HL-60/S4 treated with phorbol 12-myristate 13-acetate at 8.2 ng/mL for 4 days and 3 days (cell line): ENCODE results near the gene ETFA.

Experiments used
- in situ Hi-C: fragments of 300-500 bp; cut with MboI; formaldehyde crosslinking; loops from 2 replicates; pipeline ENCODE4 v1.15.0; 2022; ENCODE audit warnings: low sequenced_read_pairs

ETFA gene

DNA sequence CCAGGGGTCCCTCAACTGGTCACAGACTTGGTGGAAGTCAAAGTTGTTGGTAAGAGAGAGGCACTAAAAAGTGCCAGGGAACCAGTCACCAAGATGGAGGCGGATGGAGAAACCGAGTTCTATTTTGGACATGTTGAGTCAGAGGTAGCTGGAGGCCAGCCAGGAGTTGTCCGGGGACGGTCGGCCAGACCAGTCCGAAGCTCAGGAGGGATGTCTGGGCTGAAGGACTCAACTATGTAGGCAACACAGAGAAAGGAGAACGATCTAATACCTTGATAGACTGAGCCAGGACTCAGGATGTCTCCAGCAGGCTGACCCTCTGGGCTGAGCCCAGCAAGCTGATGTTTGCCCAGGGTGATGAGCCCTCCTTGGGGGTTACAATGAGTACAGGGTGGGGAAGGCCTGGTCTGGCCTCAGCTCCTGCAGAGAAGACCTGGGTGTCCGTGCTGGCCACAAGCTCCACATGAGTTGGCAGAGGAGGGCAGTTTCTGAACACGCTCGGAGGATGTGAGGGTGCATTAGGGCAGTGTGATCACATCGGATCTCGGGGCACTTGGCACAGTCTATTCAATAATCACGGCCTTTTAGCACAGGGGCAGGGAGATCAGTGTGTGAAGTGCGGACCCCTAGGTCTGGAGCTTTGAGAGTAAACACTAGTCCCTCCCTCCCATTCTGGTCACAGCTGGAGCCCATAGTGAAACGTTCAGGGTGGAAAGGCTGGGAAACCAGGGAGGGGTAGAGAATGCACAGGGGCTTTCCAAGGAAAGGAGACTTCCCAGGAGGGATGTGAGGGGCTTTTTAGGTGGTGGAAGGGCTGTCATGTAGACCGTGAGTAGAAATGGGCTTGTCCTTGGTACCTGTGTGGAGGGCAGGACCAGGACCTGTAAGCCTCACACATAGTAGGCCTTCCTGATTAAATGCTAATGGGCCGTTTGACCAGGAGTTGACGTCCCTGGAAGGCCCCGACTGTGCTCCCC, 111.9 kb downstream of the ETFA start:
- in situ Hi-C loops: no loop called here

DNA sequence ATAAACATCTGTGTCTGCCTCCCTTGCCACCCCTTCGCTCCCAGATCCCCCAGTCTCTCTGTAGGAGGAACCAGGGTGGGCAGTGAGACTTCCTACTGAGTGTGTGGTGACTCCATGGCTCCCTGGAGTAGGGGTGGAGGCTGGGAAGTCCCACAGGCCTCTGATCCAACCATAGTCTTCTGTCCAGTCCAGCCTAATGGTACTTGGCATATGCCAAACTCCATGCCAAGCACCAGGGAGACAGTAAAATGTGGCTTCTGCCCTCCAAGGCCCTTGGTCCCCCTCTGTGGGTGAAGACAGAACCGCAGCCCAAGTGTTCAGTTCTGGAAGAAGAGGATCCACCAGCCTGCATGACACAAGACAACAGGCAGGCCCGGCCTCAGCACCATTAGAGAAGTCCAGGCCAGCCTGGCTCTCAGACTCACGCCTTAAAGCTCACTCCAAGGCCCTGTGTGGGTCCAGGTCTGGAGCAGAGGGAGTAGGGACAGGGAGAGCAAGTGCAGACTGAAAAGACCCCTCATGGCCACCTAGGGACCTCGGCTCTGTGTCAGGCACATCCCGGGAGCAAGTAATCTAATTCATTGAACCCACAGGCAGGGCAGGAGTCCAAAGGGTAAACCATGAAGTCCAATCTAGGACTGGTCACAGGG, 112.7 kb downstream of the ETFA start:
- in situ Hi-C loops: no loop called here

DNA sequence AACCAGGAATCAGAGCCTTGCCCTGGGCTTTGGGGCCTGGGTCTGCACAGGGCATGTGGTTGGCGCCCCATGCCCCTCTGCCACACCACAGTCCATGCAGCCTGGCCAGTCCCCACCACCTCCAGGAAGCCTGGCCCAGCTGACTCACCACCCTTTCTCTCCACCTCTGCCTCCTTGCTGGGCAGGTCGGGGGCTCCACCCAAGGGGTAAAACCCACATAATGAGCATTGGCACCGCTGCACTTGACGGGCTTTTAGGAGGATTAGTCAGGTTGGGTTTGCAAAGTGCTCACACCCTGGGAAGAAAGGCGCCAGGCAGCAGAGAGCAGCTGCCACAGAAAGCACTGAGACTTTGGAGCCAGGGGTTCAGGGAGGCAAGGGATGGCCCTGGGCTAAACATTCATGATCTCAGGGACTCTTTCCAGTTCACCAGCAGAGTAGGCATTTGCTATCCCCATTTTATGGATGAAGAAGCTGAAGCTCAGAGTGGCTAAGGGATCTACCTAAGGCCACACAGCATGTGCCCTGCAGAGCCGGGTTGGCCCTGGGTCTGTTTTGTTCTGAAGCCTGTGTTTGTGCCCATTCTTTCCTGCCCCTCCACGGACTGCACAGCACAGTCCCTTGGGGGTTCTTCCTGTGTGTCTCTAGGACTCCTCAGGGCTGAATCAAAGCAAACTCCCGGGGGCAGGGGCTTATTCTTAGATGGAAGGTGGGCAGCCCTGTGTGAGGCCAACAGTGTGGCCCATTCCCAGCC, 113.4 kb downstream of the ETFA start:
- in situ Hi-C loops: no loop called here

GRCh38 chr15:76196269-76197231, 114.7 kb downstream of the ETFA start:
- in situ Hi-C loops: no loop called here

DNA sequence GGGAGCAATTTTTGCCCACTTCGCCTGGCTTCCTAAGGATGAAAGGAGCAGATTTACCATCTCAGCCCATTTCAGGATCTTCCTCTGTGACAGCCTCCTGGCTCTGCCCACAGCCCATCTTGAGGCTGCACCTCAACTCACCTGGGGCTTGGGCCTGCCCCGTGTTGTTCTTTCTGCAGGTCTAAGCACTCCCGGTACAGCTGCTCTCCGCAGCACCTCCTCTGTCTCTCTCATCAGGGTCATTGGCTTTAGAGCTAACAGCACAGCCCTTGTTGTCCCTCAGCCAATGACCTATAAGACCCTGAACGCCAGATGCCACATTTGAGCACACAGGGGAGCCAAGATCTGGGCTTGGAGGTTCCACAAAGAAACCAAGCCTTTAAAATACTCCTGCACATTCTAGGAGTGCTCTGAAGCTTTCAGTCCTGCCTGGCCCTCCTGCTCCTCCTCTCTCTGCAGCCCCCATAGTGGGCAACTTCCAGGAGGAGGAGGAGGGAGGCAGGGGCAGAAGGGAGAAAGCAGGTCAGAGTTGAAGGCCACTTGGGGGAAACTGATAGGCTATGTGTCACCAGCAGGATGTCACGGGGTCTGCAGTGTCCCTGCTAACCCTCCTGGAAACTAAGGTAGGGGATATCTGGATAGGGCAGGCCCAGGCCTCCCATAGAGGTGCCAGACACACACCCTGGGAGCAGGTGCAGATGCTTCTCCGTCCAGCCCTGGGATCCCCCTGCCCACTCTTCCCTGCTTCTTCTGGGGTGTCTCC, 115.6 kb downstream of the ETFA start:
- in situ Hi-C loops: no loop called here

DNA sequence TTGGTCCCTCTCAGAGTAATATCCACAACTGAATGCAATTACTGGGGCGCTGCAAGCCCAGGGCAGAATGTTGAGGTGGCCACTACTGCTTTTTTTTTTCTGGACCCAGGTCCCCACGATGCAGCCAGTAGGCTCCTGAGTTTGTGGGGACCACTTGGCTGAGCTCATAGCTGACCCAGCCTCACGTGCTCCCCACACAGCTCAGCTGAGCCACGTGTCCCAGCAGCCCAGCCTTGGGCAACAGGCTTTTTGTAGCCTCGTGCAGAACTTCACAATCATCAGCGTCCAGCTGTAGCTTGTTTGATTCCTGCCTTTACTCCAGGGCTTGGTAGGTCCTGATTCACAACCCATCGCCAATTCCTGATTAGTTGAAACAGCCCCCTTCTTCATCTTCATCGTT, 117.3 kb downstream of the ETFA start:
- in situ Hi-C loops: no loop called here

DNA sequence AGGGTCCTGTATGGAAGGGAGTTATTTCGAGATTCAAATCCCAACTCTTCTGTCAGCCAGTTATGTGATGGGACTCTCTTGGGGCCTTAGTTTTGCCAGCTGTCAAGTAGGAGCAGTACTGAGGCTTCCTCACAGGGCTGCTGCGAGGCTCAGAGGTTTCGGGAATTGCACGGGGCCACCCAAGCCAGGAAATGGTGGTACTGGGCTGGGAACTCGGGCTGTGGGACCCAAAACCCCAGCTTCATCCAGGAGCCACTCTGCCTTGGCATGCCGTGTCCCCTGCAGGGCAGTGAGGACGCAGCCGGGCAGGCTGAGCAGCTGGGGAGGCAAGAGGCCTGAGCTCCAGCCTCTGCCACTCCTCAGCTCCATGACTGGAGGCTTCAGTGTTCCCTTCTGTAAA, 118.6 kb downstream of the ETFA start:
- in situ Hi-C loops: no loop called here

DNA sequence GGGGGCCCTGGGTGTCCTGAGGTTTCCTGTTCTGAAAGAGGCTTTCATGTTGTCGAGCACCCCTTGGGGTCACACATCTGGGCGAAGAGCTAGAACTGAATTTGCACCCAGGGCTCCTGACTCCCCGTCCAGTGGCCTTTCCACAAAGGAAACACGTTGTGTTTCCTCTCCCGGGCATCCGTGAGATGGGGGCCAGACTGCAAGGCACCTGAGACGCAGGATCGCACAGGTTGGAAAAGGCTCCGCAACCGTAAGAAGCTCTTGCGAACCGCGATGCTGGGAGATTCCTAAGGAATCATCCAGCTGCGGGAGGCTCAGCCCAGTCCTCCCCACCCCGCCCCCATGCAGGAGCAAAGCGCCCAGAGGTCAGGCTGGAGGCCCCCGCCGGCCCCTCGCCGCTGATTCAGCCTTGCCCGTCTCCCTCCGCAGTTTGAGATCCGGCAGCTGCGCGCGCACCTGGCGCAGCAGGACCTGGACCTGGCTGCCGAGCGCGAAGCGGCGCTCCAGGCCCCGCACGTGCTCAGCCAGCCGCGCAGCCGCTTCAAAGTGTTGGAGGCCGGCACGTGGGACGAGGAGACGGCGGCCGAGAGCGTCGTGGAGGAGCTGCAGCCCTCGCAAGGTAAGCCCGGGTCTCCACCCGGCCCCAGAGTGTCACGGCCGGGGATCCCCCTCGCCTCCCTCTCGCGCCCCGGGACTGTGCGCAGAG, 119.6 kb downstream of the ETFA start:
- in situ Hi-C loops: no loop called here

DNA sequence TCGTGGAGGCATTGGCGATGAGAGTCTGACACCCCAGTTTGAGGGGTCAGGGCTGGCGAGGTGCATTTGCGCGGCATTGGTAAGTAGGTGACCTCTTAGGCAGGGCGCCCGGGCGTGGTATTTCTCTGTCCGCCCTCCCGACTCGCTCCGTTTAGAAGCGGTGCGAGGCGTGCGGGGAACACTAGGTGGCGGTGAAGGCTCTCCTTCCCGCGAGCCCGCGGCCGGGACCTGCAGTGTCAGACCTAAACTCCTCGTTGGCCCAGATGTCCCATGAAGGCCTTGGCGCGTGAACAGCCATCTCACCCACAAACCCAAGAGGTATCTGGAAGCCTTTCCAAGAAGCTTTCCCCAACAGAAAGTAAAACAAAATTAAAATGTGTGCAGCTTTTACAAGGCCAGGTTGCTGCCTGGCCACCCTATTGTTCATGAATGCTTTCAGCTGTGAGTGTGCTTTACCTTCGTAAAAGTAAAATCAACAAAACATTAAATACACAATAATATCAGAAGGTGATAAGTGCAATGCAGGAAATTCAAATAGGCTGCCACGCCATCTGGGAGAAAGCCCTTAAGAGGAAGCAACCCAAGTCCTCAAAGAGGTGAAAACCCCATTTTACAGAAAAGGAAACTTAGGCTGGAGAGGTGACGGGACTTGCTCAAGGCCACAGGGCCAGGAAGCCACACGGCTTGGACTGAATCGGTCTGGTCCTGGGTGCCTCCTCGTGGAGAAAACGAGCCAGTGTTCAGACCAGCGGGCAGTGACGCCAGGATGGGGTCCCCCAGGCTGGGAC, 120.3 kb downstream of the ETFA start:
- in situ Hi-C loops: no loop called here

DNA sequence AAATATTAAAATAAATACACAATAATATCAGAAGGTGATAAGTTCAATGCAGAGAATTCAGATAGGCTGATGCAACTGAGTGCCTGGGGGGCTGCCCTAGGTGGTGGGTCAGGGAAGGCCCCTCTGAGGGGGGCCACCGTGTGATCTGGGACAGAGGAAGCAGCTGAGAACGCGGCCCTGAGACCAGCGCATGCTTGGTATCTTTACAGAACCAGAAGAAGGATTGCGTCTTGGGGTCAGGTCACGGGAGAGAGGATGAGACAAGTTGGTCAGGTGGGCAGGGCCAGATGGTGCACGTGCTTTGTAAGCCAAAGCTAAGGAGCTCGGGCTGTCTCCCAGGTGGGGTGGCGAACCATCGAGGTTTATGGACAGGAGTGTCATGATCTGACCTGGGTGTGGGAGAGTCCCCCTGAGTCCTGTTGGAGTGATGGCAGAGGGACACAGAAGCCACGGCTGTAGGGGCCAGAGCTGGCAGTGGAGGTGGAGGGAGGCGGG, 121.2 kb downstream of the ETFA start:
- in situ Hi-C loops: no loop called here

DNA sequence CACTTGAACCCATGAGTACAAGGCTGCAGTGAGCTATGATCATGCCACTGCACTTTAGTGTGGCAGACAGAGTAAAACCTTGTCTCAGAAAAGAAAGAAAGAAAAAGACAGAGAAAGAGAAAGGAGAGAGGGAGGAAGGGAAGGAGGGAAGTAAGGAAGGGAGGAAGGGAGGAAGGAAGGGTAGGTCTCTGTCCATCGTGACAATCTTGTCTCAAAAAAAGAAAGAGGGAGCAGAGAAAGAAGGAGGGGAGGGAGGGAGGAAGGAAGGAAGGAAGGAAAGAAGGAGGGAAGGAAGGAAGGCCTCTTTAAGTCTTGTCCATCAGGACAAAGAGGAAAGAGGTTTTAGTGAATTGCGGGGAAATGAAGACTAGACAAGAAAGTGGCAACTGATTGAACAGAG, 122.2 kb downstream of the ETFA start:
- in situ Hi-C loops: no loop called here

DNA sequence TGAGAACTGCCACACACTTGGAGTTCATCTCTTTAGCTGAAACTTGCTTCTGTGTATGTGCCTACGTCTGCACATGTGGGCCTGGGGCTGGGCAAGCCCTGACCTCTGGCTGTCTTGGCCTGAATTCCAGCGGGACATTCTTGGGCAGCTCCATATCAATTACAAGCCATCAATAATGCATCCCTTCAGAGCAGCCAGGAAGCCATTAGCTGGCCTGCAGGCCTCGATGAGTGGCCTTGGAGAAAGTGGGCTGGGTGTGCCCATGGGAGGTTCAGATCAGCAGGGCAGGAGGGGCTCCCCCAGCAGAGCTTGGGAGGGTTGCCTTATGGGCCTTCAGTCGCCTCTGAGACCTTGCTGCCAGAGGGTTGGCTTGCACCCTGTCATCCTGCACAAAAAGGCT, 124.1 kb downstream of the ETFA start:
- in situ Hi-C loops: no loop called here

DNA sequence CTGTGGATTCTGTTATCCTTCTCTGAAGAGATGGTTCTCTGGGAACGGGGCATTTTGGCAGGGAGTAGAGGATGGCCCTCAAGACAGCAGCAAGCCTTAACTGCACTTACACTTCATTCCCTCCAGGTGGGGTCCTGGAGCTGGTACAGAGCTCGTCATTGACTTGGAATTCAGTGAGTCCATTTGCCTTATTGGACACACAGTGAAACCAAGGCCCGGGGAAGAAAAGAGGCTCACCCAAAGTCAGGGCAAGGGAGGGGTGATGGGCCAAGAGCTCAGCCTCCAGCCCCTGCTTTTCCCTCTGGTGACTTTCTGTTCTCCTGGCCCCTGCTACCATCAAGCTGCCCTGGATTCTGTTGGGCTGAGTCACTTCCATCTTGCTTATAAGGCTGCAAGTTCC, 125.6 kb downstream of the ETFA start:
- in situ Hi-C loops: no loop called here

DNA sequence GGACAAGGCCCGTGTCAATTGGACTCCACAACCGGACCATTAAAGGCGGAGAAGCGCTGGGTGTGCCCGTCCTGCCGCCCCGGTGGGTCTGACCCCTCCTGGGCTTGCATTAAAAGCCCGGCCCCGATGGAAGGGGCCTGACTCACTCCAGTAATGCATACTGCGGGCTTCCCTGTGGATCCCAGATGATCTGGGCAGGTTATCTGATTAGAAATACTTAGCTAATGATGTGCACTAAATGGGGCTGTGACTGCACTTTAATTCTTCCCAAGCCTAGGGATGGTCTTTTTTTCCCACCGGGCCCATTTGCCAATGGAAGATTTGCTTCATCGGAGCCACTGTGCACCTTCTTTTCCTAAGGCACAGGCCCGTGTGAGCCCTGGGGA, 126.6 kb downstream of the ETFA start:
- in situ Hi-C loops: no loop called here

GRCh38 chr15:76183930-76184649, 127.2 kb downstream of the ETFA start:
- in situ Hi-C loops: no loop called here

GRCh38 chr15:76181705-76182107, 129.6 kb downstream of the ETFA start:
- in situ Hi-C loops: no loop called here

- in situ Hi-C loops: no loop called here
These were observed 130.9 kb downstream of the ETFA start for GRCh38 chr15:76180321-76180720.
